GM18502 (cell line): ENCODE measurements around the gene SCRT2.
"Not testable (repeated sequence)": the region's sequence is repeated elsewhere in the genome, so short reads cannot be mapped to it uniquely, and the experiment has no call there.

Source experiments
- ATAC-seq: cut with Tn5 transposase; IDR thresholded peaks from one replicate; pipeline ENCODE4 v1.9.1; 2021; ENCODE audit warnings: mild to moderate bottlenecking; ENCODE audit not compliant: unreplicated experiment, poor library complexity

SCRT2 gene

GRCh38 chr20:703006-703405, 27.4 kb upstream of the SCRT2 start:
- ATAC-seq: no peak

DNA sequence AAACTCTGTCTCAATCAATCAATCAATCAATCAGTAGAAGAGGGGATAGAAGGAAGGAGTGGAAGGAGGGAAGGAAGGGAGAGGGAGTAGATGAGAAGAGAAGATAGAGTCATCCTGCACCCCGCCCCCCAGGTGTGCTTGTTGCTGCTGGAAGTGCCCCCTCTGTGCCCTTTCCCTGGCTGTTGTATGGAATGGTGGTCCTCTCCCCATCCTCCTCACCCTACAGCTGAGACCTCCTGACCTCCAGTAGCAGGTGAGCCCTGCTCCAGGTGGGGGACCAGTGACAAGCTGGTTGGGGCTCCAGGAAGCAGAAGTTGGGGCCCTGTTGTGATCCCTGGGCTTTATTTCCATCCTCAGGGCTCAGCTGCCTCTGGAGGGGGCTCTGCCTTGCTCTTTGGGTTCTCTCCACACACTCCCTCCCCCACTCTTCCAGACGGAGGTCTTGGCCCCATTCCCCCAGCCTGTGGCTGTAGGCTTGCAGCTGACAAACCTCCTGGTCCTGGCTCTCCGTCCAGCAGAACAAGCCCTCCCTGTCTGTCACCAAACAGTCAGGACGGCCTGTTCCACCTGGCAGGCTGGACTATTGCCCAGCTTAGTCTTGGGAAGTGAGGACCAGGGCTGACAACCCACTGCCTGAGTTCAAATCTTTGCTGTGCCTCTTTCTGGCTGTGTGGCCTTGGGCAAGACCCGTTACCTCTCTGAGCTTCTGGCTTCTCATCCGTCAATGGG, 26.0 kb upstream of the SCRT2 start:
- ATAC-seq: no peak

DNA sequence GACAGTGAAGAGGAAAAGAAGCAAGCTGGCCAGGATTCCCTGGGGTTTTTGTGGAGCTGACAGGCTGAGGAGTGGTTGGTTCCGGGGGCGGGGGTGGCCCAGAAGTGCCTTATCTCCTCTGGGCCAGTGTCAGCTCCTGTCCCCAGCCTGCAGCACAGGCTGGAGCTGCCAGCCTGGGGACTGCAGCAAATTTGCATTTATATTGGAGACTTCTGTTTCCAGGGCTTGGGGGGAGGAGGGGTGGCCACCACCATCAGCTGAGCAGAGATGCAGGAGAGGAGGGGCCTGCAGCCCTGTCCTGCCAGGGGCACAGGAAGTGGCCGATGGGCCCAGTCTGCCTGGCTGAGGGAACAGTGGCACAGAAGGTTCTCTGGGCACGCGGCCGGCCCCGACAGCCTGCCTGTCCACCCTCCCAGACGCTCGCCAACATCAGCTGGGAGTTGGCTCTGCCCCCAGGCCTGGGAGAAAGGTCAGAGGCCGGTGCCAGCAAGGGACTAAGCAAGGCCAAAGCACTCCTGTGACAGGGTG, 24.3 kb upstream of the SCRT2 start:
- no peak for ATAC-seq

- no peak for ATAC-seq
Observed at GRCh38 chr20:699342-699741, 23.7 kb upstream of the SCRT2 start.

GRCh38 chr20:698276-698675, 22.7 kb upstream of the SCRT2 start:
- no peak for ATAC-seq

GRCh38 chr20:697826-698225, 22.2 kb upstream of the SCRT2 start:
- ATAC-seq: no peak

DNA sequence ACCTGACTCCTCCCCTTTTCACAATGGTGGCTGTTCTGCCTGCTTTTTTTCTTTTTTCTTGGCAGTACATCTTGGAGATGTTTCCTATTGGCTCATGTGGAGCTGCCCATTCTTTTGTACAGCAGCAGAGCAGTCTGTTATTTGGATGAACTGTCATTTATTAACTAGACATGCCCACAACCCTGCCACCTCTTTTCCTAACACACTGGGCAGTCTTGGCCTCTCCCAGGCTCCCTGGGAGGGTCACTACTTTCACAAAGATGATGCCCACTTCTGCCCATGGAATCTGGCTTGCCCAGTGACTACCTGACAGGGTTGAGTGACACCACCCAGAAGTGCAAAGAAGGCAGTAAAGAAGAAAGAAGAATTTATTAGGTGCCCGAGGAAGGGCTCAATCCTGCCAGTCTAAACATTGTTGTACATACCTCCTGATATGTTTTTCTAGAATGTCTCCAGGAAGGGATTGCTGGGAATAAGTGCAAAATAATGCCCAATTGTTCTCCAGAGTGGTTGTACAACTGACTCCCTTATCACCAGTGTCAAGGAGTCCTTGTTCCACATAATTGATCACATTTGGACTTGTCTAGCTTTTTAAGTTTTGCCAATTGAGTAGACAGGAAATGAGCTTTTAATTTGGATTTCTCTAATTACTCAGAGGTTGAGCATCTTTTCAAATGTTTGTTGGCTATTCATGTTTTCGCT, 19.7 kb upstream of the SCRT2 start:
- ATAC-seq: no peak

DNA sequence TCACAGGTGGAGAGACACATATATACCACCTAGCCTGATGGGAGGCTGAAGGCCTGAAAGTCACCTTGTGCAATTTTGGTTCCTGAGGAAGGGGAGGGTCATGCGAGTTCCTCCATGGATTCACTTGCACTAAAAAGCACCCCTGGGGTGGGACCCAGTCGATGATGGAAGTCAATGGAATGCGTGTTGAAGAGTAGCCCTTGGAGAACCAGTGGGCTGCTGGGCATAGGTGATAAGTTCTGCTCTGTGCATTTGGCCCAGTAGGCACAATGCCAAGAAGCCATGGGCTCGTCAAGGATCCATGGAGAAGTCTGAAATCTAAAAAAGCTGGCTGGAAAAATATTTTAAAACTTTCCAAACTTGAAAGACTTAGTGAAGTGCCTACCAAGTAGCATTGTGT, 18.9 kb upstream of the SCRT2 start:
- ATAC-seq: no peak

DNA sequence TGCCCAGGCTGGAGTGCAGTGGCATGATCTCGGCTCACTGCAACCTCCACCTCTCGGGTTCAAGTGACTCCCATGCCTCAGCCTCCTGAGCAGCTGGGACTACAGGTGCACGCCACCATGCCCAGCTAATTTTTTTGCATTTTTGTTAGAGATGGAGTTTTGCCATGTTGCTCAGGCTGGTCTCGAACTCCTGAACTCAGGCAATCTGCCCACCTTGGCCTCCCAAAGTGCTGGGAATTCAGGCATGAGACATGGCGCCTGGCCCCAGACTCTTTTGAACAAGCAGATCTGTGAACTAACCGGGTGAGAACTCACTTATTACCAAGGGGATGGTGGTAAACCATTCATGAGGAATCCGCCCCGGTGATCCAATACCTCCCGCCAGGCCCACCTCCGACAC, 18.2 kb upstream of the SCRT2 start:
- not testable (repeated sequence) for ATAC-seq

DNA sequence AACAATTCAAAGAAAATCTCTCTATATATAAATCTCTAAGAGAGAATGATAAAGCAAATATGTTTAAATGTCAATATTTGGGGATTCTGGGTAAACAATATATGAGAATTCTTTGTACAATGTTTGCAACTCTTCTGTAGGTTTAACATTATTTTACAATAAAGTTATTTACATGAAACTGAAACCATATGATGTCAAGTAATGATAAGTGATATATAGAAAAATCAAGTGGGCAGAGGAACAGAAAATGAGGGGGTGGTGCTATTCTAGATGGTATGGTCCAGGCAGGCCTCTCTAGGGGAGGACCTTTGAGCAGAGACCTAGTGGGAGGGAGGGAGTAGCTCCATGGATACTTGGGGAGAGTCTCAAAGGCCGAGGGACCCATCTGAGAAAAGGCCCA, 16.4 kb upstream of the SCRT2 start:
- no peak for ATAC-seq

- no peak for ATAC-seq
Observed at GRCh38 chr20:689947-690346, 14.3 kb upstream of the SCRT2 start.

GRCh38 chr20:689348-689747, 13.7 kb upstream of the SCRT2 start:
- no peak for ATAC-seq

- ATAC-seq: no peak
Observed at GRCh38 chr20:688809-689212, 13.2 kb upstream of the SCRT2 start.

GRCh38 chr20:687468-688203, 12.0 kb upstream of the SCRT2 start:
- no peak for ATAC-seq

GRCh38 chr20:684676-685319, 9.2 kb upstream of the SCRT2 start:
- ATAC-seq: no peak

GRCh38 chr20:682123-682522, 6.5 kb upstream of the SCRT2 start:
- ATAC-seq: no peak

DNA sequence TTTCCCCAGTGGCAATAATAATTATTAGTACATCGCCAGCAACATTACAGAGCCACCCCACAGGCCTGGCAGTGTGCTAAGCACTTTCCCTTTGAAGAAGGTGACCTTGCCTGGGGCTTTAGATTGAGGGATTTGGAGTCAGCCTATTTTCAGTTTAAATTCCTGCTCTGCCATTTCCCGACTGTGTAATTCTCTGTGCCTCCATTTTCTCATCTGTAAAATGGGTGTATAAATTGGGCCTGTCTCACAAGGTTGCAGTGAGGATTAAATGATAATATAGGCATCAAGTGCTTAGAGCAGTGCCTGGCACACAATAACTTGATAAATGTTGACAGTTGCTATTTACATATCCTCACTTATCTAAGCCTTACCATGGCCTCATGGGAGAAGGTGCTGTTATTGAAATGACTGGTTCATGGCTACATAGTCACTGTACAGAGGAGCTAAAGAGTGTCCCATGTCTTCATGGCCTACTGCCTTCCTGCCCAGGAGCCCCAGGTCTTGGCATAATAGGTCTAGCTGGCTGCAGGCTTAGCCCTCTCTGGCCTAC, 5.1 kb upstream of the SCRT2 start:
- ATAC-seq: no peak

- ATAC-seq: no peak
Observed at GRCh38 chr20:677957-678356, 2.4 kb upstream of the SCRT2 start.

DNA sequence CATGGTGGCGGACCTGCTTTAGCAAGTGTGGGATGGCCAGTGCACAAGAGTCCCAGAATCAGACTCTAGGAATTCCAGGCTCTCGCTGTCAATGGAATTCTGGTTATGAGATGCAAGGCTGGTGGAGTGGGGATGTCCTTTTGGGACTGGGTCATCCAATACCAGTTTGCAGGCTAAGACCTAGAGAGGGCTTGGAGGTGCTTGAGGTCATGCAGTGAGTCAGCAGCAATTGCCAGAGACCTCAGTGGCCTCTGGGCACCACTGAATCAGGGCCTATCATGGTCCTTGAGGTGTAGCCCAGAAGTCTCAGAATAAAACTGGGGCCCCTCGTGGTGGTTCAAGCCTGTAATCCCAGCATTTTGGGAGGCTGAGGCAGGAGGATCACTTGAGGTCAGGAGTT, 1.4 kb upstream of the SCRT2 start:
- ATAC-seq: no peak

DNA sequence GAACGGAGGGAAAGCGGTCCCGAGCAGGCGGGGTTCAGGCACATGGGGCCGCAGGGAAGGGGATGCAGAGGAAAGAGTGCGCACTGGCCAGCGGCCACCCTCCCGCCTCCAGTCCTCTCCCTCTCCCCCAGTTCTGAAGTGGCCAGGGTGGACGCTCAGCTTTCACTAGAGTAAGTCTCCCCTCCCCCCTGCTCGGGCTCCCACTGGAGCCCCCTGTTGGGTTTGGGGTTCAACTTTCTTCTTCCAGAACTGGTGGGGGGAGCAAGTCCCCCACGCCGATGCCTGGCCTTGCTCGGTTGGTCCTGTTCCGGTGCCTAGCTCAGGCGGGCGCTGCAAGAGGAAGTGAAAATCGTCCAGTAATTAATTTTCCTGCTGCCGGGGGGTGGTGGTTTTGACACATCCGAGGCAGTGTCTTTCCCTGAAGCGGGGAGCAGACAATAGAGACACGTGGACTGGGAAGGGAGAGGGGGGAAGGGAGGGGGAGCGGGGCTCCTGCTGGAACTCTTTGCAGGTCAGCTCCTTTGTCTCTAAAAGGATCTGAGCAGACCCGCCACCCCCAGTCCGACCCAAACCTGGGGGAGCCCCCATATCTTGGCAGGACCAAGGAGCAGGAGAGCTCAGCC, 824 bp upstream of the SCRT2 start:
- ATAC-seq: no peak
